Lung (tissue), 12 donors: ENCODE results near the gene COBLL1. TPM values are rescaled to one million over a fixed set of nuclear protein-coding genes. Genes with fewer than 3 reads are reported as not detected.
A peak's percentile ranks its signal among the peaks of the same experiment; 100 is the strongest.

Experiments used
- ATAC-seq: fragments of 200-7000 bp; cut with Tn5 transposase; one replicate; pipeline ENCODE4 v1.9.1; 2020; ENCODE audit warnings: moderate number of reproducible peaks; ENCODE audit not compliant: insufficient read depth, low FRiP score
- DNase-seq, 3 donors: peaks; one replicate each; pipeline ENCODE4 v3.0.0-alpha.2; 2013 to 2017
- H3K27ac ChIP-seq, 2 donors: one replicate each; pipeline ENCODE4 v1.5.1; 2013; ENCODE audit warnings: mild to moderate bottlenecking in 2 of 2, moderate library complexity in 2 of 2, control low read depth in 1 of 2, inconsistent platforms in 1 of 2, low read depth in 1 of 2, low read length in 1 of 2
- H3K27me3 ChIP-seq, 3 donors: one replicate each; pipeline ENCODE4 v1.5.1; 2013; ENCODE audit warnings: low read length in 2 of 3; ENCODE audit not compliant: control insufficient read depth in 3 of 3, insufficient read depth in 3 of 3
- H3K36me3 ChIP-seq, 4 donors: one replicate each; pipeline ENCODE4 v1.5.1; 2013; ENCODE audit warnings: low read length in 4 of 4, mild to moderate bottlenecking in 1 of 4, moderate library complexity in 1 of 4; ENCODE audit not compliant: control insufficient read depth in 4 of 4, insufficient read depth in 4 of 4
- H3K4me1 ChIP-seq, 5 donors: one replicate each; pipeline ENCODE4 v1.5.1; 2013; ENCODE audit warnings: low read length in 5 of 5, mild to moderate bottlenecking in 2 of 5, moderate library complexity in 1 of 5; ENCODE audit not compliant: control insufficient read depth in 5 of 5, insufficient read depth in 5 of 5
- H3K4me3 ChIP-seq: one replicate; pipeline ENCODE4 v1.5.1; 2013; ENCODE audit warnings: mild to moderate bottlenecking, control low read depth, moderate library complexity
- H3K9ac ChIP-seq, 2 donors: one replicate each; pipeline ENCODE4 v1.5.1; 2013; ENCODE audit warnings: low read length in 2 of 2, control low read depth in 1 of 2; ENCODE audit not compliant: insufficient read depth in 1 of 2
- H3K9me3 ChIP-seq, 4 donors: one replicate each; pipeline ENCODE4 v1.5.1; 2013; ENCODE audit warnings: low read length in 3 of 4, mild to moderate bottlenecking in 1 of 4, moderate library complexity in 1 of 4; ENCODE audit not compliant: control insufficient read depth in 4 of 4, insufficient read depth in 3 of 4
- CTCF ChIP-seq: IDR thresholded peaks from 2 replicates; pipeline ENCODE4 v1.5.1; 2012; ENCODE audit warnings: mild to moderate bottlenecking; ENCODE audit errors: control extremely low read depth, extremely low read depth
- WGBS, 2 donors: extraction: QIAGEN DNeasy Blood & Tissue Kit; methylation state at CpG; one replicate each; pipeline ENCODE4 v1.1.7; 2013; 5-methylcytosine and 5-hydroxymethylcytosine counted together
- polyA plus RNA-seq, 2 donors: library from polyadenylated mRNA; stranded (reverse); fragments of 200-250 nt; gene quantifications; one replicate each; pipeline ENCODE4 v1.2.1, GENCODE V29; 2013
- total RNA-seq, 2 donors: library from RNA; depleted of rRNA in 1 of 2; stranded (reverse); fragments of >200 nt in 1 of 2; gene quantifications; one replicate each; pipeline ENCODE4 v1.2.1, GENCODE V29; 2014 to 2021
- donor health status: control.
- donor health status: control.
- donor health status: Bipolar disorder and iron deficiency.
- donor health status: healthy.
- donor health status: DM: yes; HTN: yes; CAD: no.

COBLL1 gene
- total and polyA plus RNA-seq, 4 donors, result 13.0 to 86.5 (median 53.7) TPM

GRCh38 chr2:164831180-164831579 lies 10.4 kb downstream of the COBLL1 start:
- ATAC-seq (no peak), DNase-seq (no peak)
- Histone ChIP-seq H3K4me3 (no peak overlapping the region), H3K9ac (no peak overlapping the region), H3K9me3 (no peaks in the 10 kb centered on the region), H3K27ac (peak overlapping the region in 1 of 2 donors; percentile 5), H3K27me3 (peaks cover 0 to 3% (median 0%) of the 10 kb centered on the region in 3 donors), H3K4me1 (peaks cover 0 to 14% (median 0%) of the 10 kb centered on the region in 5 donors), H3K36me3 (no peaks in the 10 kb centered on the region)
- 97 to 99% methylated on average over 1 of the region's 1 CpG for WGBS, 2 donors
- TF ChIP-seq CTCF, result no peak

GRCh38 chr2:164826293-164827243 lies 15.1 kb downstream of the COBLL1 start:
- Histone ChIP-seq H3K27me3 (no peaks in the 10 kb centered on the region), H3K27ac (peak overlapping the region in 1 of 2 donors; percentile 4), H3K9me3 (no peaks in the 10 kb centered on the region), H3K36me3 (no peaks in the 10 kb centered on the region), H3K9ac (no peak overlapping the region), H3K4me3 (no peak overlapping the region), H3K4me1 (peaks cover 0 to 11% (median 0%) of the 10 kb centered on the region in 5 donors)
- DNase-seq (peak; percentile 37 to 79 (median 47)), ATAC-seq (peak; percentile 87)
- 52 to 69% methylated on average over 8 of the region's 8 CpGs for WGBS, 2 donors
- TF ChIP-seq CTCF, result no peak

GRCh38 chr2:164824872-164825271 lies 16.8 kb downstream of the COBLL1 start:
- Histone ChIP-seq H3K9ac (no peak overlapping the region), H3K4me1 (peaks cover 0 to 11% (median 0%) of the 10 kb centered on the region in 5 donors), H3K36me3 (no peaks in the 10 kb centered on the region), H3K27me3 (no peaks in the 10 kb centered on the region), H3K9me3 (no peaks in the 10 kb centered on the region), H3K27ac (no peak overlapping the region), H3K4me3 (no peak overlapping the region)
- ATAC-seq (no peak), DNase-seq (no peak)
- TF ChIP-seq CTCF, result no peak
